Stimulated activated effector memory CD8-positive, alpha-beta T cell treated with anti-CD3 and anti-CD28 coated beads, Interleukin-12 subunit alpha, Interleukin-12 subunit beta, amount 100 ng/mL, for 72 hours (primary cell): Measurements from ENCODE around the gene TRIM75.
"Not testable (repeated sequence)": the region's sequence is repeated elsewhere in the genome, so short reads cannot be mapped to it uniquely, and the experiment has no call there.

Experiments used
- ATAC-seq: fragments of 150-1000 bp; cut with Tn5 transposase; 2 replicates; pipeline ENCODE4 v1.10.0; 2021
- DNase-seq, 2 donors: peaks; one replicate each; pipeline ENCODE4 v3.0.0; 2021 to 2022; ENCODE audit warnings: low spot score in 2 of 2
- H3K27ac Mint-ChIP-seq: one replicate; pipeline ENCODE4 v1.8.0; 2022; ENCODE audit warnings: mild to moderate bottlenecking, mixed read lengths
- H3K36me3 Mint-ChIP-seq: one replicate; pipeline ENCODE4 v1.8.0; 2022; ENCODE audit warnings: mild to moderate bottlenecking, mixed read lengths
- H3K4me1 Mint-ChIP-seq: one replicate; pipeline ENCODE4 v1.8.0; 2022; ENCODE audit warnings: mixed read lengths
- H3K4me3 Mint-ChIP-seq: one replicate; pipeline ENCODE4 v1.8.0; 2022; ENCODE audit warnings: mild to moderate bottlenecking, mixed read lengths
- H3K9me3 Mint-ChIP-seq: one replicate; pipeline ENCODE4 v1.8.0; 2022; ENCODE audit warnings: mixed read lengths

TRIM75 gene

DNA sequence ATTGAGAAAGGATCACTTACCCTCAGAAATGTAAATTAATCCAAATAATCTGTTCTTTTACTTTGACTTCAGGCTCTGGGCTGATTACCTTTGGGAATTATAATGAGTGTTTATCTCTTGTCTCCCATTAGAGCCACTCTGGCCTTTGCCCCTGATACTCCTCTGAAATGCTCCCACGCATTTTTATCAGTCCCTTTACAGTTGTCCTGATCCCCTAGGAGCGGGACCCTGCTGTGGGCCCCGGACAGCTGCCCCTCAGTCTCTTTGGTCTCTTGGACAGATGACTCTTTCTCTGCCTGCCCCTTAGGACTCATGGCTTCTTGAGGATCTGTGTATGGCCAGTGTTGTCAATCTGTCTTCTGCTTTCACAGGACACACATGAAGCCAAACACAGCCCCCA is 1.0 kb upstream of the TRIM75 start:
- ATAC-seq = peak; percentile 32

GRCh38 chr4:165055601-165056000 is 1.9 kb downstream of the TRIM75 start:
- Mint-ChIP-seq H3K4me1 (no peaks in the 10 kb centered on the region), H3K4me3 (no peak overlapping the region), H3K9me3 (no peaks in the 10 kb centered on the region), H3K27ac (no peak overlapping the region), H3K36me3 (no peaks in the 10 kb centered on the region)
- ATAC-seq (no peak), DNase-seq (no peak)

More for the DNA sequence above, 1.0 kb upstream of the TRIM75 start:
- Mint-ChIP-seq H3K27ac (no peak overlapping the region), H3K4me1 (no peaks in the 10 kb centered on the region), H3K4me3 (no peak overlapping the region), H3K36me3 (no peaks in the 10 kb centered on the region), H3K9me3 (no peaks in the 10 kb centered on the region)
- no peak for DNase-seq

DNA sequence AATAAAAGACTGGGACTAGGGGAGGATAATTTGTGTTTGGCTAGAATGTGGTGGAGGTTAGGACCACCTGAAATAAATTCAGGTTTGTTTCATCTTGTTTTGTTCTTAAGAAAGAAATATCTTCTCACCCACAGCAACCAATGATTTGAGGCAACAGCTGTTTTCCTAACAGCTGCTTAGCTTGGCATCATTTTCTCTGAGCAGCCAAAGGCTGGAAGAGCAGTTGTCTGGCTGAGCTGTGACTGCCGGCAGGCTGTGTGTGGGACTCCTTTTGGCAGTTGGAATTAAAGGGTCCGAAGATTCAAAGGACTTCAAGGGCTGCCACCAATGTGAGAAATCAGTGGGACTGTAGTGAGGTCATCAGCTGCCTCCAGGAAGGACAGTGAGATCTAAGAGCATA is 5.0 kb downstream of the TRIM75 start:
- ATAC-seq = no peak
- H3K36me3 Mint-ChIP-seq = no peaks in the 10 kb centered on the region

DNA sequence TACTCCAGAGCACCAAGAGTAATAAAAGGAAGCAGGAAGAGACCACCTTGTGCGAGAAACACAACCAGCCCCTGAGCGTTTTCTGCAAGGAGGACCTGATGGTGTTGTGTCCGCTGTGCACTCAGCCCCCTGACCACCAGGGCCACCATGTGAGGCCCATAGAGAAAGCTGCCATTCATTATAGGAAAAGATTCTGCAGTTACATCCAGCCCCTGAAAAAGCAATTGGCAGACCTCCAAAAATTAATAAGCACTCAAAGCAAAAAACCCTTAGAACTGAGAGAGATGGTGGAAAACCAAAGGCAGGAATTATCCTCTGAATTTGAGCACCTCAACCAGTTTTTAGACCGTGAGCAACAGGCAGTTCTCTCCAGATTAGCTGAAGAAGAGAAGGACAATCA is 5.7 kb downstream of the TRIM75 start:
- Mint-ChIP-seq H3K9me3 (no peaks in the 10 kb centered on the region), H3K36me3 (no peaks in the 10 kb centered on the region), H3K27ac (no peak overlapping the region), H3K4me3 (no peak overlapping the region), H3K4me1 (no peaks in the 10 kb centered on the region)
- DNase-seq = no peak
- ATAC-seq = no peak

More for the DNA sequence above, 5.0 kb downstream of the TRIM75 start:
- Mint-ChIP-seq H3K9me3 (no peaks in the 10 kb centered on the region), H3K4me3 (no peak overlapping the region), H3K27ac (no peak overlapping the region), H3K4me1 (no peaks in the 10 kb centered on the region)
- DNase-seq = no peak

DNA sequence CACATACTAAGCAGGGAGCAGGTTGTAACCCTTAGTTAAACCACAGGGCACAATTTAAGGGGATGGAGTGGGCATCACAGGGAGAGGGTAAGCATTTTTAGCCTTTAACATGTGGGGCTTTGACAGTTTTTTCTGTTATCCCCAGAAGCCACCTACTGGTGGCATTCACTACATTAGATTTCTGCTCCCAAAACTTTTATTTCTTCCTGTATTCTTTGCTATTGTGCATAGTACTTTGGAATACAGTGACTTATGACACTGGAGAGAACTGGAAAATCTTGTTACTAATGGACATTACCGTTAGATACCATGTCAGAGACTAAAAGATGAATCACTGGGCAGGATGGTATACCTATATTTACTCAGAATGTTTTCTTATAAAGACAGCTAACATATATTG is 7.3 kb downstream of the TRIM75 start:
- Mint-ChIP-seq H3K4me3 (no peak overlapping the region), H3K36me3 (no peaks in the 10 kb centered on the region), H3K4me1 (no peaks in the 10 kb centered on the region), H3K9me3 (no peaks in the 10 kb centered on the region), H3K27ac (no peak overlapping the region)
- DNase-seq (no peak), ATAC-seq (no peak)

DNA sequence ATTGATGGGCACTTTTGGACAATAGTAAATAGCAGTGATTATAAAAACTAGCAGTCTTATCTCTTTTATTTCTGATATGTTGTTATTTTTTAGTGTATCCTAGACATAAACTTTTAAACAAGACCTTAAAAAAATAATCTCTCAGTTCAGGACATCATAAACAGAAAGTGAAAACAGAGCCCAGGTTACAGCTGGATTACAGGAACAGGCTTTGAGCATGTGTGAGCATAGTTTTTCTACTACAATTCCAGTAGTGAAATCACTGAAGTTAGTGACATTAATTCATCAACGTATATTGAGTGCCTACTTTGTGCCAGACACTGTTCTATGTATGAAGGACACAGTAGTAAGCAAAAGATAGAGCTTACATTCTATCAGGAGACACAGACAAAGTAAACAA is 16.9 kb downstream of the TRIM75 start:
- no peak for DNase-seq
- H3K36me3 Mint-ChIP-seq = no peaks in the 10 kb centered on the region
- no peaks in the 10 kb centered on the region for H3K4me1 Mint-ChIP-seq
- no peak overlapping the region for H3K4me3 Mint-ChIP-seq
- H3K27ac Mint-ChIP-seq = no peak overlapping the region
- no peaks in the 10 kb centered on the region for H3K9me3 Mint-ChIP-seq
- ATAC-seq = no peak

GRCh38 chr4:165073346-165073745 is 19.7 kb downstream of the TRIM75 start:
- H3K4me1 Mint-ChIP-seq, DNase-seq, H3K9me3 Mint-ChIP-seq, ATAC-seq, H3K4me3 Mint-ChIP-seq, H3K27ac Mint-ChIP-seq: not testable (repeated sequence)
- H3K36me3 Mint-ChIP-seq = peaks cover 19% of the 10 kb centered on the region

GRCh38 chr4:165077034-165077578 is 23.4 kb downstream of the TRIM75 start:
- Mint-ChIP-seq H3K27ac (peak overlapping the region; percentile 26), H3K9me3 (no peaks in the 10 kb centered on the region), H3K36me3 (peaks cover 41% of the 10 kb centered on the region), H3K4me1 (no peaks in the 10 kb centered on the region), H3K4me3 (no peak overlapping the region)
- DNase-seq = no peak
- ATAC-seq = no peak

DNA sequence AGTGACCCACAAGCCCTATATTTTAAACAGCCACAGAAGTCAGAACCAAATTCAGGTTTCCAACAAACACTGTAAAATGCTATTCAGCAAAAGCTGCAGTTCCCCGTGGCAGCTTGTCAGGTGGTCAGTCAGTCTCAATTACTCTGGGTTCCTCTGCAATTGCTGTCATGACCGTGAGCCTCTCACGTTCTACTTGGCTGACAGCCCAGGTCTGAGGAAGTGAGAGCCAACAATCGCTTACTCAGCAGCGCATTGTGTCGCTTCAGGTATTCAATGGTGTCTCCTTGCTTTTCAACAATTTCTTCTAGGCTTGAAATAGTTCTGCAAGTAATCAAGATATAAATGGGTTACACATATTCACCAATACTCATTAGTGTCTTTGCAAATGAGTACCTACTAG is 25.8 kb downstream of the TRIM75 start:
- no peak for ATAC-seq
- Mint-ChIP-seq H3K9me3 (no peaks in the 10 kb centered on the region), H3K4me1 (no peaks in the 10 kb centered on the region), H3K27ac (no peak overlapping the region), H3K4me3 (no peak overlapping the region), H3K36me3 (peaks cover 49% of the 10 kb centered on the region)
- no peak for DNase-seq

GRCh38 chr4:165084787-165085186 is 31.1 kb downstream of the TRIM75 start:
- not testable (repeated sequence) for H3K4me3 Mint-ChIP-seq, H3K27ac Mint-ChIP-seq, H3K4me1 Mint-ChIP-seq, DNase-seq, ATAC-seq, H3K9me3 Mint-ChIP-seq
- peaks cover 65% of the 10 kb centered on the region for H3K36me3 Mint-ChIP-seq

- Mint-ChIP-seq H3K36me3 (peaks cover 68% of the 10 kb centered on the region), H3K4me1 (no peaks in the 10 kb centered on the region), H3K27ac (no peak overlapping the region), H3K9me3 (no peaks in the 10 kb centered on the region), H3K4me3 (no peak overlapping the region)
- no peak for ATAC-seq
- no peak for DNase-seq
Measured at GRCh38 chr4:165085946-165086345, 32.3 kb downstream of the TRIM75 start.

- Mint-ChIP-seq H3K9me3 (no peaks in the 10 kb centered on the region), H3K27ac (no peak overlapping the region), H3K36me3 (peaks cover 90% of the 10 kb centered on the region), H3K4me1 (no peaks in the 10 kb centered on the region), H3K4me3 (no peak overlapping the region)
- DNase-seq (no peak), ATAC-seq (no peak)
Measured at GRCh38 chr4:165088366-165088765, 34.7 kb downstream of the TRIM75 start.

GRCh38 chr4:165092187-165092586 is 38.5 kb downstream of the TRIM75 start:
- not testable (repeated sequence) for H3K9me3 Mint-ChIP-seq, H3K27ac Mint-ChIP-seq, H3K4me1 Mint-ChIP-seq, ATAC-seq, H3K4me3 Mint-ChIP-seq, DNase-seq
- peaks cover 94% of the 10 kb centered on the region for H3K36me3 Mint-ChIP-seq

DNA sequence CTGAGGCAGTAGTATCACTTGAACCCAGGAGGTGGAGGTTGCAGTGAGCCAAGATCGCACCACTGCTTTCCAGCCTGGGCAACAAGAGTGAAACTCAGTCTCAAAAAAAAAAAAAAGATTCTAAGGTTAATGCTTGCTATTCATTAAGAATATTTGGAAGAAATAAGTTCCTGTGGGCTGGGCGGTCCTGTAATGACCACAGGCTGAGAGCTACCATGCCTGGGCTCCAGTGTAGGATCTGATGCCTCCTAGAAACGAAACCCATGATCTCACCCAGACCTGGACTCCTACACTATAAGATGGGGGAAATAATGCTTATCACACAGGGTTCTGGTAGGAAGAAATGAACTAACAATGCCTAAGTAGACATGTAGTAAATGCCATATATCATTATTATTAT is 41.2 kb downstream of the TRIM75 start:
- Mint-ChIP-seq H3K9me3 (no peaks in the 10 kb centered on the region), H3K27ac (no peak overlapping the region), H3K4me3 (no peak overlapping the region), H3K4me1 (no peaks in the 10 kb centered on the region), H3K36me3 (peaks cover 98% of the 10 kb centered on the region)
- no peak for ATAC-seq
- DNase-seq = no peak

- Mint-ChIP-seq H3K27ac (no peak overlapping the region), H3K9me3 (no peaks in the 10 kb centered on the region), H3K36me3 (peaks cover 98% of the 10 kb centered on the region), H3K4me1 (no peaks in the 10 kb centered on the region), H3K4me3 (no peak overlapping the region)
- no peak for ATAC-seq
- no peak for DNase-seq
Measured at GRCh38 chr4:165095291-165095690, 41.6 kb downstream of the TRIM75 start.

DNA sequence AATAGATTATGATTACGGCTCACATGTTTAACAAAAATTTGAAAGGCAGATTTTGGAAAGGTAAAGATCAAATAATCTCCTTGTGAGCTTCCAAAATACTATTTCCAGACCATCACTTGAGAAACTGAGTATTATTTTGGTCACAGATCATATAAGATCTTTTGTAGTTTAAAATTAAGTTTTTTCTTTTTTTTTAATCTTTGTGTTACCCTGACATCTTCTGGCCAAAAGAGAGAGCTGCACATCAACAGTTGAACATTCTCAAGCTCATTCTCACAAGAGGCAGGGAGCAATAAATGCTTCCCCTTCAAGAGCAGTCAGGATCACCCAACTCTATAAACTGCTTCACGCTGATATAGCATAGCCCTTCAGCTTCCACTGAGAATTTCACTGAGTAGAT is 43.1 kb downstream of the TRIM75 start:
- no peak overlapping the region for H3K27ac Mint-ChIP-seq
- no peak for DNase-seq
- no peaks in the 10 kb centered on the region for H3K9me3 Mint-ChIP-seq
- H3K4me1 Mint-ChIP-seq = no peaks in the 10 kb centered on the region
- no peak overlapping the region for H3K4me3 Mint-ChIP-seq
- no peak for ATAC-seq
- H3K36me3 Mint-ChIP-seq = peaks cover 98% of the 10 kb centered on the region

DNA sequence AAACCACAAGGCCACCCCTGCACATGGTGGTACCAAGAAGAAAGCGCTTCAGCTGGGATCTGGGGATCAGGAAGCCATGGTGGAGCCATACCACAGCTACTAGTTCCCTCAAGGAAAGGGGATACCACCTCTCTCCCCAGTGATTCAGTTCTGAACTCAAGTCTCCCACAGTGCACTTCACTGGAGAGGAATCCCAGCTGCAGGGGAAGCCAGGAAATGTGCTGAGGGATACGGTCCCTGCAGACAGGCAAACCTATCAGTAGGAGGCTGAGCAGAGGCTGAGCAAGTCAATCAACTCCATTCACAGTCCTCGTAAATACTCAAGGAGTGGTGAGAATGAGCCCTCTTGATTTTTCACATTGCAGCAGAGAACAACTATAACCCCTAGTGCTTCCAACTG is 48.0 kb downstream of the TRIM75 start:
- no peak for ATAC-seq
- H3K36me3 Mint-ChIP-seq = peaks cover 69% of the 10 kb centered on the region
- no peak overlapping the region for H3K27ac Mint-ChIP-seq
- no peak for DNase-seq
- H3K9me3 Mint-ChIP-seq = no peaks in the 10 kb centered on the region
- peaks cover 6% of the 10 kb centered on the region for H3K4me1 Mint-ChIP-seq
- H3K4me3 Mint-ChIP-seq = no peak overlapping the region
